B cell (primary cell): ENCODE data around the gene RASGEF1B.
A peak's percentile ranks its signal among the peaks of the same experiment; 100 is the strongest.

ENCODE experiments used
- CTCF ChIP-seq: fragments of 200-600 bp; IDR thresholded peaks from one replicate; pipeline ENCODE4 v1.8.0; 2022; ENCODE audit warnings: antibody characterized with exemption, mild to moderate bottlenecking
- EZH2 ChIP-seq: IDR thresholded peaks from 2 replicates; pipeline ENCODE4 v1.6.1; 2012; ENCODE audit warnings: borderline replicate concordance, low read depth, mild to moderate bottlenecking, moderate library complexity, low read length; ENCODE audit not compliant: insufficient read depth, poor library complexity, severe bottlenecking

- TF ChIP-seq CTCF (peak; percentile 96), EZH2 (no peak)
These were observed 4.7 kb downstream of the RASGEF1B start for GRCh38 chr4:81466841-81467671.
